HG02610 (cell line): Measurements from ENCODE around the gene KSR1.
A peak's percentile ranks its signal among the peaks of the same experiment; 100 is the strongest.
"Not testable (repeated sequence)": the region's sequence is repeated elsewhere in the genome, so short reads cannot be mapped to it uniquely, and the experiment has no call there.

Source experiments
- ATAC-seq: cut with Tn5 transposase; IDR thresholded peaks from one replicate; pipeline ENCODE4 v1.9.1; 2021; ENCODE audit warnings: mild to moderate bottlenecking, moderate library complexity; ENCODE audit not compliant: unreplicated experiment

KSR1 gene

DNA sequence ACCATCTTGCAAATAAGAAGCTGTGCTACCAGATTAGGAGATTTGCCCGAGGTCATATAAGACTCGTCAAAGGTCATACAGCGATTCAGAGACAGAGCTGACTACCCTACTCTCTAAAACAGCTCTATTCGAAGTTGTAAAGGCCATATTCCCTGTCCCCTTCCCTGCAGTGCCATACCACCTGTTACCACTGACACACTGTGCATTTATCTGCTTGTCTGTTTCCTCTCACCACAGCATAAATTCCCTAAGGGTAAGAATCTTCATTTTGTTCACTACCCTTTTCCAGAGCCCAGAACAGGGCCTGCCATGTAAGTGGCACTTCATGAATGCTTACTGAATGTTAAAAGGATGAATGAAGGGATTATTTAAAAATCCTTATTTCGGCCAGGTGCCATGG lies 3.4 kb upstream of the KSR1 start:
- ATAC-seq = no peak

DNA sequence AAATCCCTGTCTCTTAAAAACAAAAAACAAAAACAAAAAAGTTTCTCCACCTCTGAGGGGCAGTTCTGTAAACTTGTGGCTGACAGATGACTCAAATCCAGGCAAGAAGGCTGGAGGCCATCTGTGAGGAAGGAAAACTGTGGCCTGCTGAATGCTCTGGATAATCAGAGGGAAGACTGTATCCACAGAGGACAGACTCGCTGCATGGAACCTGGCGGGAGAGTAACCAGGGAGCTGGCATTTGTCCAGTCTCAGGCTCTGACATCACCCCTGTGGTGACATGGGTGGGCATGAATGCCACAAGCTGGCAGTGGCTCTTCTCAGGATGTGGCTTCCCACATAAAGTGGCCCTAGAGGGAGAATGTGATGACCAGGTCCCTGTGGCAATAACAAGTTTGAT lies 2.8 kb upstream of the KSR1 start:
- no peak for ATAC-seq

DNA sequence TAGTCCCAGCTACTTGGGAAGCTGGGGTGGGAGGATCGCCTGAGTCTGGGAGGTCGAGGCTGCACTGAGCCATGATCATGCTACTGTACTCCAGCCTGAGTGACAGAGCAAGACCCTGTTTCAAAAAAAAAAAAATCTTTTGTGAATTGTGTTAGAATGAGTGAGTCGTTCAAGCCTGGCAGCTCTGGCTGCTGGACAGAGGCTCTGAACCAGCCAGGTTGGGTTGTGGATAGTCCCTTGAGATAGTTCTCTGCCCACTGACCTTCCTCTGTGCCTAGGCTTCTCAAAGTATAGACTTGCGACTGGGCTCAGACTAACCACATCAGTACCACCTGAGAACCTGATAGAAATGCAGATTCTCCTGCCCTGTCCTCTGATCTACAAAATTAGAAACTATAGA lies 2.2 kb upstream of the KSR1 start:
- ATAC-seq = no peak

DNA sequence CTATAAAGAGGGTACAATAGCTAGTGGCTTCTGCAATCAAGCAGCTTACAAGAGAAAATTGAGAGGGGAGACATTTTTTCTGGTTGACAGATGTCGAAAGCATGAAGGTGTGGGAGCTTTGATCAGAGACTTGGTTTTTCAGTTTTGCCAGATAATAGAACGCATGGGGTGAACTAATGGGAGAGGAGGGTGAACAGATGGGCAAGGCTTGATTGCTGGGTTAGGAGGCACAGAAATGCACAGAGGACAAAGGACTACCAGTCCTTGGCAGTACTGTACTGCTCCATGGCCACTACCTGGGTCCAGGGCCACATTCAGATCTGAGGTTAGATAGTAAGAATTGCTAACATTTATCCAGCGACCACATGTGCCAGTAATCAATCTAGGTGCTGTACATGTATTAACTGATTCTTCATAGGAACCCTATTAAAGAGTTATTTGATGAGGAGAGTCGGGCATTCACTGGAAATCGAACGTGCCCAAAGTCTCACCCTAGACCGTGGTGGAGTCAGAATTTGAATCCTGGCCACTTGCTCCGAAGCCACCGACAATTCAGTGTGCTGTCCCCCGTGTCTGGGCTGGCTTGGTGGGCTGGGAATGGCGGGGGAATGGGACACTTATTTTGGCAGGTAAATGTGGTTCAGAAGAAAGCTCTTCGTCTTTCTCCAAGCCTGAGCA lies 873 bp upstream of the KSR1 start:
- ATAC-seq = no peak

DNA sequence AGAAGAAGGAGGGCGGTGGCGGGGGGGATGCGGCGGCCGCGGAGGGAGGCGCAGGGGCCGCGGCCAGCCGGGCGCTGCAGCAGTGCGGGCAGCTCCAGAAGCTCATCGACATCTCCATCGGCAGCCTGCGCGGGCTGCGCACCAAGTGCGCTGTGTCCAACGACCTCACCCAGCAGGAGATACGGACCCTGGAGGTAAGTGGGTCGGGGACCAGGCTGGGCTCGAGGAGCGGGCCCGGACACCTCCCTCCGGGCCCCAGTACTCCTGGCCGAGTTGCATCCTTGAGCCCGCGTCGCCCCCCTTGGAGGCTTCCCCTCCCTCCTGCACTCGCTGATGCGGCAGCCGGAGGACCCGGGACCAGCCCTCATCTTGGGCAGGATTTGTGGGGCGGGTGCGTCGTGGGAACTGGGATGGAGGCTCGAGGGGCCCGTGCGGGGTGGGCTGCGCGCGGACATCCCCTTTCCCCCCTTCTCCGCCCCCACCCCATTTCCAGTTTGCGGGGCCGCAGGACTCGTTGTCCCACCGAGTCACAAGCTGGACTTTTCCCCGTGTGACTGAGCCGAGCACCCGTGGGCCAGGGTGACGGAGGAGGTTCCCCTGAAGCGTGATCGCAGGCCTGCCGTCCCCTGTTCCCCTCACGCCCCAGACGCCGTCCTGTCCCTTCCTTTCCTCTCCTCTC lies 572 bp downstream of the KSR1 start:
- ATAC-seq = no peak

DNA sequence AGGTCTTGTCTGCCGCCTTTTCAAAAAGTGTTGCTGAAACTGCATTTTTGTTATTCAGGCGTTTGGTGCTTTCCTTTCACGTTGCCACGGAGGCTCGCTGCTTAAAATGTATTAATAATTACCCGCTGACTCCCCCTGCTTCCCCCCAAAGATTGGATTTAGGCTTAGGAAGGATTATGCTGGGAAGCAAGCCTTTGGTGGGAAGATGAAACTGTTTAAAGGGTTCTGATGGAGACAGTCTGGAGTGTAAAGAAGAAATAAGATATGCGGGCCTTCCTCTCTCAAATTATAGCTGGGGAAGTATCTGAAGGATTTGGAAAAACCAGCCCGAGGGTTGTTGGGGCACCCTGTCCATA lies 1.1 kb downstream of the KSR1 start:
- no peak for ATAC-seq

DNA sequence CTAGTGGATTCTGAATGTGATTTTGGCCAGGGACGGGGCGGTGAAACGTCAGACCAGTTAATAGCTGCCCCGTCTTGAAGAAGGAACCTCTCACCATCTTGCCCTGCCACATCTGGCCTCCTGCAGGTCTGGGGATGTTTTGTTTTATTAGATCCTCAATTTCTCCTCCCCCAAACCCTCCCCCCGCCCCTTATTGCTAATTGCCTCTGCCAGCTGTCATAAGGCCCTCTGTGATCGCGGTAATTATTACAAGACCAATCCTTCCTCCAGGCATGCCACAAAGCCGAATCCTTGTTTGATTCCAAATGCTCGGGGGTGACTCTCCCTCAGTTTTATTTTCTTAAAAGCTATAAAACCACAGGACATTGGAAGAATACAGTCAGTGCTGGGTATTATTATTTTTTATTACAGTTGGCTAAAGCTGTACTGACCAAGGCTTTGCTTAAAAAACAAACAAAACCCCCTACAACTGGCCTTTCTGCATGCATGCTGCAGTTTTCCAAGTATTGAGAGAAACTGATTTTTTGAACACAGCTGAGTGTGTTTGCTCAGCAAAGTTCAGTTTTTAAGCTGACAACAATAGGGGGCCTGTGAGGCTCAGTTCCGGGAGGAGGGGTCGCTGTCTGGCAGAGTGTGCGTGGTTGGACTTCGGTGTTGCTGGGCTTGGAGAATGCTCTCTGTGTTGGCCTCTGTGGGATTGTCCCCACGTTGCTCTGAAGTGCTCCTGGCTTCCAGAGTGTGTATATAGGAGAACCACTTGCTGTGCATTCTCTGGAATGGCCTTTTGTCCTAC lies 1.7 kb downstream of the KSR1 start:
- ATAC-seq = no peak

DNA sequence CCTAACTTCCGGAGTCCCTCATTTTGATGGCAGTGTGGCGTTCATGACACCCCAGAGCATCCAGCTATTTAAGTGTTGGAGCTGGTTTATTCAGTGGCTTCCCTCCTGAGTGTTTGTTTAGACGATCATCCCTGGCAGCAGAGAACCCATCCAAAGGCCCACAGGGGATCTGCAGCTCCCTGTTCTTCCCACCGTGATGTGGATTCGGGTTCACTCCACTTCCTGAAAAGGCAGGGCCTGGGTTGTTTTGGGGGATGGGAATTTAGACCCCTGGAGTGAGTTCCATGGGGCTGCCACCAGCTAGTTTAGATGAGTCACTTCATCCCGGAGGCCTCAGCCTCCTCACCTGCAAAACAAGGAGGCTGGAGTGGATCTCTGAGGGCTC lies 2.3 kb downstream of the KSR1 start:
- ATAC-seq = no peak

DNA sequence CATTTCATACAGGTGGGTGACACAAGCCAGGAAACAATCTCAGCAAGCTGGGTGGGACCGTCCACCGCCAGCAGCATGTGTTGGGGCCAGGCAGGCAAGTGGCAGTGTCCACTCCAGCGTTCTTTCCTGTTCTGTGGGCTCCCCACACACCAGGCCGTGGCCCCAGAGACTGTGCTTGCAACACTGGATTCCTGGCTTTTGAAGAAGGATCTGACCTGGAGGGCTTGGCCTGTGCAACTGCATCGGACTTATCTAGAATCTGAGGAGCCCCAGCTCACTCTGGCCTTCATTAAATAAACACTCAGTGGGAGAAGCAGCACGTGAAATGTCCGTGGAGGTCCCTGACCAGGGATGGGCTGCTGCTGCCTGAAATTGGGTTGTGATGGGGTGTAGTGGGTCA lies 3.2 kb downstream of the KSR1 start:
- no peak for ATAC-seq

DNA sequence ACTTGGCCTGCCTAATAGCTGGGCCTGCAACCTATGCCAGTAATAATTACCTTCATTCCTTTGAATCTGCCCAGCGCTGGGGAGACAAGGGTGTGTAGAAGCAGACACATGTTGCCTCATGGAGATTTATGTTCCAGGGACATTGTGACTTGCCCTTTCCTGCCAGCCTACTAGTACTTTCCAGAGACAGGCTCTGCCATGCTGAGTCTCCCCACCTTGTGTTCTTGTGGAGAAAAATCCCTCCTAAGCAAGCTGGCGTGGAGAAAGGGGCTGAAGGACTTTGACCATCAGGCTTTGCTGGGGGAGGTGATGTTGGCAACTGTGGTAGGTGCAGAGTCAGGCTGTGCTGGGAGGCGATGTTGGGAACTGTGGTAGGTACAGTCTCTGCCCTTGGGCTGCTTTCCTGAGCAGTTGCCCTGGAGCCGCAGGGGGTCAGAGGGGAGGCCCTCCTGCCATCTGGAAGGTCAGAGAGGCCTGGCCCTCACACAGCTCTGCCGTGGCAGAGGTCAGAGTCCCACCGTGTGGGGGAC lies 4.0 kb downstream of the KSR1 start:
- ATAC-seq = no peak

DNA sequence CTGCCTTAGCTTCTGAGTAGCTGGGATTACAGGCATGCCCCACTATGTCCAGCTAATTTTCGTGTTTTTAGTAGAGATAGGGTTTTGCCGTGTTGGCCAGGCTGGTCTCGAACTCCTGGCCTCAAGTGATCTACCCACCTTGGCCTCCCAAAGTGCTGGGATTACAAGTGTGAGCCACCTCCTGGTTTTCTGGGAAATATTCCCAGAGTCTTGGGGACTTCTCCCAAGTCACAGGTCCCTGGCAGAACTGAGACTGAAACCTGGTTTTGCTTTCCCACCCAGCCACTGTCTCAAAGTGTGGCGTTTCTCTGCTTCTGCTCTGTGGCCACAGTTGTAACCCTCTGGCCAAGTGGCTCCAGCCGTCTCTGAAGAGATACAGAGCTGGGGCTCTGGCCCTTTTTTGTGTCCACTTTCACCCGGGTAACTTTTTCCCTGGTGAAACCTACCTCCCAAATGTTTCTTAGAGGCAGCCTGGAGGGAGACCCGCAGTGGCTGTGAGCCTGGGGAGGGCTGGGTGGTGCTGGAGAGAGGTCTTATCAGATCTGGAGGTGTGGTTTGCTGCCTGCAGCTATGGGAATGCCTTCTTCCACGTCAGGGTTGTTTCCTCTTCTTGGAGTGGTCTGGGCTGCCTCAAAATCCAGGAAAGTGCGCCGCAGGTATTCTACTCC lies 5.1 kb downstream of the KSR1 start:
- no peak for ATAC-seq

DNA sequence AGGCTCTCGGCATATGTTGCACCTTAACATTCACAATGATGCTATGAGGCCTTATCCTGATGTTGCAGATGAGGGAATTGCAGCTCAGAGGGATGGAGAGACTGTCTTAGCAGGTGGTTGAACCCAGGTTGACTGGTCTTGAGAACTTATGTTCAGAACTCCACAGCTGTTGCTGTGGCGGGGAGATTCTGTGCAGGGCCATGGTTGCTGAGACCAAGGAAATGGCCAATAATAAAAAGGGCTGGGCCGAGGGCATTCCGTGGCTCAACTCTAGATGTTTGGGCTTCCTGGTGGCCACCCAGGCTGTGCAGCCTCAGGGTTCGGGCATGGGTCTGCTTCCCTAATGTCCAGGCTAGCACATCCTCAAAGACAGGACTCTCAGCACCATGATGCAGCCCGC lies 5.9 kb downstream of the KSR1 start:
- no peak for ATAC-seq

DNA sequence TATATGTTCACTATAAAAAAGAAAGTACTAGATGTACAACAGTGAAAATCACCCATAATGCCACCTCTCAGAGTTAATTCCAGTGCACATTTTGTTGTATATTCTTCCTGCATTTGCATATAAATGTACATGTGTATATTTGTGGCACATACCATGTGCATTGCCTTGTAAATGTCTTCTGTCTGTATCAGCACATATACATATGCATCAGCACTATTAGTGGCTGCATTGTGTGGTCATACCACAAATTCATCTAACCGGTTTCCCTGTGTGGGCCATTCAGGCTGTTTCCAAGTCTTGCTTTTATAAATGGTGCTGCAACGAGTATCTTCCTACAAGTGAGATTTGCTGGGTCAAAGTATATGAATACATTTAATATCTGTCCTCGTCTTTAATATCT lies 6.5 kb downstream of the KSR1 start:
- no peak for ATAC-seq

DNA sequence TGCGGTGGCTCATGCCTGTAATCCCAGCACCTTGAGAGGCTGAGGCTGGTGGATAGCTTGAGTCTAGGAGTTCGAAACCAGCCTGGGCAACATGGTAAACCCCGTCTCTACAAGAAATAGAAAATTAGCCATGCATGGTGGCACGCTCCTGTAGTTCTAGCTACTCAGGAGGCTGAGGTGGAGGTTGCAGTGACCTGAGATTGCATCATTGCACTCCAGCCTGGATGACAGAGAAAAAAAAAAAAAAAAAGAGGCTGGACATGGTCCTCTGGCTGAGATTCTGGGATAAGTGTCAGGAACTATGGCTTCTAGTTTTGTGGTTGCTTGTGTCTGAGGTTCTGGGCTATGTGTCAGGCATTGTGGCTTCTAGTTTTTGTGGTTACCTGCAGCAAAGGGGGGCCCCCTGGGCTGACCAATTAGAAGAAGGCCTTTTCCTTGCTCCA lies 7.0 kb downstream of the KSR1 start:
- peak; percentile 28 for ATAC-seq

DNA sequence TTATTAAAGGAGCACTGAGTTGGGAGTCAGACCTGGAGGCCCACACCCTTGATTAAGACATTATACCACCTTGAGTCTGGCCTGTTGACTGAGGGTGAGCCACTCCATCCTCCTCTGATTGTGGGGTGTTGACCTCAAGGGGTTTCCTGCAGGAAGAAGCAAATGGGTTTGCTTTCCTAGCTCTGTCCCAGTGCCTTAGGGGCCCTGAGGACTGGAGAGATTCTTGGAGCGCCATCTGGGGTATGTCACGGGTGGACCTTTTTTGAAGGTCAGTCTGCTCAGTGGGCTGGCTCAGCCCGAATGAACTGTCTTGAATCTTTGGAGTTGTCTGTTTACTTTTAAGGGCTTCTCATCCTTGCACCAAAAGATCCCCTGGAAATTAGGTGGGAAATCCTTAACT lies 7.8 kb downstream of the KSR1 start:
- not testable (repeated sequence) for ATAC-seq

DNA sequence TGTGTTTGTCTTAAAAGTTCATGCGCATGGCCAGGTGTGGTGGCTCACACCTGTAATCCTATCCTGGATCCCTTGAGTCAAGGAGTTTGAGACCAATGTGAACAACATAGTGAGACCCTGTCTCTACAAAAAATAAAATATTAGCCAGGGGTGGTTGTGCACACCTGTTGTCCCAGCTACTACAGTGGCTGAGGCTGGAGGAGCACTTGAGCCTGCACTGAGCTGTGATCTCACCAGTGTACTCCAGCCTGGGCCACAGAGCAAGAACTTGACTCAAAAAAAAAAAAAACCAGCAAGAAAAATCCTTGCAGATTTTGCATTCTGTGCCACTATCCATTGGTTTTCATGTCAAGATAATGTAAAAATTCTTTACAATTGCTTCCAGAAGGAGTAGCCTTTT lies 8.2 kb downstream of the KSR1 start:
- no peak for ATAC-seq

DNA sequence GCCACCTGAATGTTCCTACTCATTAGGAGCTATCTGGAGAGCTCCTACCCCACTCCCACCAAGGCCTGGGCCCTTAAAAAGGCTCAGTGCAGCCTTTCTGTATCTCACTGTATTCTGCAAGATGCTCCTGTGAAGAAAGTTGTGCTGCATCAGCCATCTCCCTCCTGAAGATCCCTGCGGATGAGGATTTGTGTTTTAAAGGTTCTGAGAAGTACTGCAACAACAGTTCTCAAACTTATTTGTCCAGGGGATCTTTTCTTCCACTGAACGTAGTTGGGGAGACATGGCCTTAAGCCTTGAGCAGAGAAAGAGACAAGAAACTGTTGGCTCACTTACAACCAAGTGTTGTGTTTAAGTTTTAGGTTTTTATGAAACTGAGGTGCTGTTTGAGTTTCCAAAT lies 9.6 kb downstream of the KSR1 start:
- not testable (repeated sequence) for ATAC-seq

DNA sequence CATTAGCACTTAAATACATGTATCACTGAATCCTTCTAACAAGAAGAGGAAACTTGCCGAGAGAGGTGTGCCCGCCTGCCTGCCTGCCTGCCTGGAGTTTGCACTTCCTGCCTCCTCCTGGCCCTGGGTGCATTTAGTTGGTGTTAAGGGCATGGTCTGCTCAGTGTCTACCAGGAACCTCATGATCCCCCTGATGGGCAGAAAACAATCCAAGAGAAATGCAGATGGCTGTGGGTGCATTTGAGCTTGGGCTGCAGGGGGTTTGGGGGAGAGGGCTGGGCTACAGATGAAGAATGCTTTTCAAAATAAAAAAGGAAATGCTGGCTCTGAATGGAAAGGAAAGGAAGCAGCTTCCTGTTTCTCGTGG lies 10.1 kb downstream of the KSR1 start:
- peak; percentile 14 for ATAC-seq

DNA sequence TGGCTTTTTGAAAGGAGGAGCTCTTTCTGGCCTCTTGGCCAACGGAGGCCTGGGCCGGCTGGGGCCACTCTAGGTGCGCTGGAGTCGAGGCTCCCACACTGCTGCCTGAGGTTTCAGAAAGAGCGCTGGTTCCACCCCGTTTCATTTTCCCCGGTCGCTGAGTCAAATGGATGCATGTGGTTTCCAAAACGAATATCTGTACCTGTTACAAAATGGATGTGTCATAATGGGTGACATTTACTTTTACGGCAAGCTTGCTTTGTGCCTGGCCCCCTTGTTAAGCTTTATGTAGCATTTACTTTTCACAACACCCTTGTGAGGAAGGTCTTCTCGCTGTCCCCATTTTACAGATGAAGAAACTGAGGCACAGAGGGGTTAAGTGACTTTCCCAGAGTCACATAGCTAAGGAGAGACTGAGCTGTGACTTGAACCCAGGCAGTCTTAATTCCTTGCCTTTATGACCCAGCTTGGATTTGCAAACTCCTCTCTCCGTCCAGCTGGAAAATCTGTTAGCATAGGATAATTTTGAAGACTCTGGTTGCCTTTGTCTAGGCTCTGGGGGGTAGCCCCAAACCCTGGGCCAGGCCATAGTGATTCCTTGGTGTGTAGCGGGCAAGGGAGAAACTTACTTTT lies 10.6 kb downstream of the KSR1 start:
- ATAC-seq = peak; percentile 80

DNA sequence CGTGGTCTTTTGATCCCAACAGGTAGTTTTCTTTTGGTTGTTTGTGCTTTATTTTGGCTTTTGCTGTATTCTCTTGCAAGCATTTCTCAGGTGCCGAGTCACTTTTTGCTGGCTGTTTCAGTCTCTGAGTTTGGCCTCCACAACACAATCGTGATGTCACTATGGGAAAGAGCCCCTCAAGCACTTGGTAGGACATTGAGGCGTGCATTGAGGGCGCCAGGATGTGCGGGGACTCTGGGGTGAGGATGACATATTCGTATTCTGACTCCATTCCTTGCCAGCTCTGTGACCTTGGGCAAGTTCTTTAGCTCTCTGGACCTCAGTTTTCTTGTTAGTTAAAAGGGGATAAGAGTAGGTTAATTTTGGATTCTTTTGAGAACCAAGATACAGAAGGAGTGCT lies 13.0 kb downstream of the KSR1 start:
- no peak for ATAC-seq
